Measurements from ENCODE around the gene CDKN1B.

The CDKN1B gene

GRCh38 chr12:12725956-12726554 is 8.9 kb downstream of the CDKN1B start (continued):
- TF ChIP-seq, protein P1, sequence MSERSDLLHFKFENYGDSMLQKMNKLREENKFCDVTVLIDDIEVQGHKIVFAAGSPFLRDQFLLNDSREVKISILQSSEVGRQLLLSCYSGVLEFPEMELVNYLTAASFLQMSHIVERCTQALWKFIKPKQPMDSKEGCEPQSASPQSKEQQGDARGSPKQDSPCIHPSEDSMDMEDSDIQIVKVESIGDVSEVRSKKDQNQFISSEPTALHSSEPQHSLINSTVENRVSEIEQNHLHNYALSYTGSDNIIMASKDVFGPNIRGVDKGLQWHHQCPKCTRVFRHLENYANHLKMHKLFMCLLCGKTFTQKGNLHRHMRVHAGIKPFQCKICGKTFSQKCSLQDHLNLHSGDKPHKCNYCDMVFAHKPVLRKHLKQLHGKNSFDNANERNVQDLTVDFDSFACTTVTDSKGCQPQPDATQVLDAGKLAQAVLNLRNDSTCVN (tag by site-specific recombination; optimal IDR thresholded peaks at IDR 0.05) = peak; percentile 91
- TF ChIP-seq ZNF302 (tag by site-specific recombination; IDR thresholded peaks at IDR 0.05; ENCODE audit: low read depth) (no peak), ZXDB (tag by site-specific recombination; IDR thresholded peaks at IDR 0.05) (peak; percentile 64), ZNF169 (tag by site-specific recombination; IDR thresholded peaks at IDR 0.05) (no peak), ZNF600 (tag by site-specific recombination; IDR thresholded peaks at IDR 0.05) (peak; percentile 87), ZNF341 (tag by site-specific recombination; IDR thresholded peaks at IDR 0.05; ENCODE audit: low read depth) (peak; percentile 78), SALL2 (tag by site-specific recombination; IDR thresholded peaks at IDR 0.05; ENCODE audit: borderline replicate concordance) (no peak), ZNF76 (tag by site-specific recombination; IDR thresholded peaks at IDR 0.05; ENCODE audit: borderline replicate concordance, low read depth) (no peak), GLI2 (tag by site-specific recombination; IDR thresholded peaks at IDR 0.05; ENCODE audit: borderline replicate concordance, low read depth) (no peak), ZIC2 (tag by site-specific recombination; IDR thresholded peaks at IDR 0.05) (no peak), ZNF404 (tag by site-specific recombination; IDR thresholded peaks at IDR 0.05) (no peak), GLIS1 (tag by site-specific recombination; IDR thresholded peaks at IDR 0.05) (peak; percentile 3; the same call in 1 of the 2 replicates), SCRT2 (tag by site-specific recombination; IDR thresholded peaks at IDR 0.05) (no peak), ZNF660 (tag by site-specific recombination; IDR thresholded peaks at IDR 0.05) (no peak), ZNF549 (tag by site-specific recombination; IDR thresholded peaks at IDR 0.05) (no peak), ZNF24 (tag by site-specific recombination; IDR thresholded peaks at IDR 0.05) (0 out of 2 replicates have a peak, but pooled peaks have one; percentile 32), ZNF324 (tag by site-specific recombination; IDR thresholded peaks at IDR 0.05) (0 out of 2 replicates have a peak, but pooled peaks have one; percentile 28), ZNF561 (tag by site-specific recombination; IDR thresholded peaks at IDR 0.05; ENCODE audit: borderline replicate concordance) (no peak), ZNF2 (tag by site-specific recombination; IDR thresholded peaks at IDR 0.05) (peak; percentile 45; the same call in 1 of the 2 replicates), ZNF645 (tag by site-specific recombination; IDR thresholded peaks at IDR 0.05) (no peak), ZNF639 (tag by site-specific recombination; IDR thresholded peaks at IDR 0.05) (no peak), ZNF335 (tag by site-specific recombination; conservative IDR thresholded peaks at IDR 0.05) (peak; percentile 55), ZNF585B (tag by site-specific recombination; IDR thresholded peaks at IDR 0.05) (no peak), GLIS2 (tag by site-specific recombination; IDR thresholded peaks at IDR 0.05) (peak; percentile 9; the same call in 1 of the 2 replicates), ZNF830 (tag by site-specific recombination; IDR thresholded peaks at IDR 0.05; ENCODE audit: low read depth) (no peak)
- TF ChIP-seq, protein P2, sequence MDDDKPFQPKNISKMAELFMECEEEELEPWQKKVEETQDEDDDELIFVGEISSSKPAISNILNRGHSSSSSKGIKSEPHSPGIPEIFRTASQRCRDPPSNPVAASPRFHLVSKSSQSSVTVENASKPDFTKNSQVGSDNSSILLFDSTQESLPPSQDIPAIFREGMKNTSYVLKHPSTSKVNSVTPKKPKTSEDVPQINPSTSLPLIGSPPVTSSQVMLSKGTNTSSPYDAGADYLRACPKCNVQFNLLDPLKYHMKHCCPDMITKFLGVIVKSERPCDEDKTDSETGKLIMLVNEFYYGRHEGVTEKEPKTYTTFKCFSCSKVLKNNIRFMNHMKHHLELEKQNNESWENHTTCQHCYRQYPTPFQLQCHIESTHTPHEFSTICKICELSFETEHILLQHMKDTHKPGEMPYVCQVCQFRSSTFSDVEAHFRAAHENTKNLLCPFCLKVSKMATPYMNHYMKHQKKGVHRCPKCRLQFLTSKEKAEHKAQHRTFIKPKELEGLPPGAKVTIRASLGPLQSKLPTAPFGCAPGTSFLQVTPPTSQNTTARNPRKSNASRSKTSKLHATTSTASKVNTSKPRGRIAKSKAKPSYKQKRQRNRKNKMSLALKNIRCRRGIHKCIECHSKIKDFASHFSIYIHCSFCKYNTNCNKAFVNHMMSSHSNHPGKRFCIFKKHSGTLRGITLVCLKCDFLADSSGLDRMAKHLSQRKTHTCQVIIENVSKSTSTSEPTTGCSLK (tag by site-specific recombination; IDR thresholded peaks at IDR 0.05) = no peak
- TF ChIP-seq, protein P3, sequence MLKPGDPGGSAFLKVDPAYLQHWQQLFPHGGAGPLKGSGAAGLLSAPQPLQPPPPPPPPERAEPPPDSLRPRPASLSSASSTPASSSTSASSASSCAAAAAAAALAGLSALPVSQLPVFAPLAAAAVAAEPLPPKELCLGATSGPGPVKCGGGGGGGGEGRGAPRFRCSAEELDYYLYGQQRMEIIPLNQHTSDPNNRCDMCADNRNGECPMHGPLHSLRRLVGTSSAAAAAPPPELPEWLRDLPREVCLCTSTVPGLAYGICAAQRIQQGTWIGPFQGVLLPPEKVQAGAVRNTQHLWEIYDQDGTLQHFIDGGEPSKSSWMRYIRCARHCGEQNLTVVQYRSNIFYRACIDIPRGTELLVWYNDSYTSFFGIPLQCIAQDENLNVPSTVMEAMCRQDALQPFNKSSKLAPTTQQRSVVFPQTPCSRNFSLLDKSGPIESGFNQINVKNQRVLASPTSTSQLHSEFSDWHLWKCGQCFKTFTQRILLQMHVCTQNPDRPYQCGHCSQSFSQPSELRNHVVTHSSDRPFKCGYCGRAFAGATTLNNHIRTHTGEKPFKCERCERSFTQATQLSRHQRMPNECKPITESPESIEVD (tag by site-specific recombination; IDR thresholded peaks at IDR 0.05) = peak; percentile 89
- TF ChIP-seq, protein P4, sequence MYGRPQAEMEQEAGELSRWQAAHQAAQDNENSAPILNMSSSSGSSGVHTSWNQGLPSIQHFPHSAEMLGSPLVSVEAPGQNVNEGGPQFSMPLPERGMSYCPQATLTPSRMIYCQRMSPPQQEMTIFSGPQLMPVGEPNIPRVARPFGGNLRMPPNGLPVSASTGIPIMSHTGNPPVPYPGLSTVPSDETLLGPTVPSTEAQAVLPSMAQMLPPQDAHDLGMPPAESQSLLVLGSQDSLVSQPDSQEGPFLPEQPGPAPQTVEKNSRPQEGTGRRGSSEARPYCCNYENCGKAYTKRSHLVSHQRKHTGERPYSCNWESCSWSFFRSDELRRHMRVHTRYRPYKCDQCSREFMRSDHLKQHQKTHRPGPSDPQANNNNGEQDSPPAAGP (tag by site-specific recombination; IDR thresholded peaks at IDR 0.05) = peak; percentile 48; the same call in 1 of the 2 replicates

All from HEK293 (cell line).